Activated naive CD8-positive, alpha-beta T cell treated with anti-CD3 and anti-CD28 coated beads, Interleukin-2, amount 50 U/mL, for 24 hours (primary cell): ENCODE data around the gene PARL.
"Not testable (repeated sequence)": the region's sequence is repeated elsewhere in the genome, so short reads cannot be mapped to it uniquely, and the experiment has no call there.

Experiments
- ATAC-seq: fragments of 150-1000 bp; cut with Tn5 transposase; one replicate; pipeline ENCODE4 v1.10.0; 2021
- DNase-seq: peaks from one replicate; pipeline ENCODE4 v3.0.0; 2021
- H3K27ac Mint-ChIP-seq: one replicate; pipeline ENCODE4 v1.8.0; 2021; ENCODE audit warnings: mild to moderate bottlenecking, mixed read lengths
- H3K27me3 Mint-ChIP-seq: one replicate; pipeline ENCODE4 v1.8.0; 2021; ENCODE audit warnings: mixed read lengths
- H3K36me3 Mint-ChIP-seq: one replicate; pipeline ENCODE4 v1.8.0; 2021; ENCODE audit warnings: low read depth, mixed read lengths
- H3K4me1 Mint-ChIP-seq: one replicate; pipeline ENCODE4 v1.8.0; 2021; ENCODE audit warnings: mixed read lengths
- H3K4me3 Mint-ChIP-seq: one replicate; pipeline ENCODE4 v1.8.0; 2021; ENCODE audit warnings: mild to moderate bottlenecking, moderate library complexity, mixed read lengths
- H3K9me3 Mint-ChIP-seq: one replicate; pipeline ENCODE4 v1.8.0; 2021; ENCODE audit warnings: mixed read lengths

The PARL gene

DNA sequence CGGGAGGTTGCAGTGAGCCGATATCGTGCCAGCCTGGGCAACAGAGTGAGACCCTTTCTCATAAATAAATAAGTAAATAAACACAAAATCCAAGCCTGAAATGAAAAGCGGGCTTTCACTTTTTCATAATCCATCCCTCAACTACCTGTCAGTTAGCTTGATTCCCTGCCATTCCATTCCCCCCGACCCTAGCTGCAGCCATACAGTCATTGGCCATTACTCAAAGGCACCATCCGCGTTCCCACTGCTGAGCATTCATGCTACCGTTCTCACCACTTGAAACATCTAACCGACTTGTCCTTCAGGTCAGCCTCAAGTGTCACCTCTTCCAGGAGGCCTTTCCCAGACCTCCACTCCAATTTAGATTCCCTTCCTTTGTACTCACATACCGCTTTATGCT is 1.1 kb upstream of the PARL start:
- Mint-ChIP-seq H3K36me3 (peaks cover 11% of the 10 kb centered on the region), H3K27ac (peak overlapping the region; percentile 14), H3K4me3 (peak overlapping the region; percentile 48), H3K27me3 (peaks cover 4% of the 10 kb centered on the region), H3K4me1 (peaks cover 34% of the 10 kb centered on the region), H3K9me3 (no peaks in the 10 kb centered on the region)
- ATAC-seq (no peak), DNase-seq (no peak)

GRCh38 chr3:183884097-183884426 is 618 bp downstream of the PARL start:
- ATAC-seq (peak; percentile 1), DNase-seq (no peak)
- H3K27me3 Mint-ChIP-seq, result no peaks in the 10 kb centered on the region
- H3K9me3 Mint-ChIP-seq, result no peaks in the 10 kb centered on the region
- H3K27ac Mint-ChIP-seq, result peak overlapping the region; percentile 92
- peaks cover 43% of the 10 kb centered on the region for H3K4me1 Mint-ChIP-seq
- H3K36me3 Mint-ChIP-seq, result peaks cover 15% of the 10 kb centered on the region
- H3K4me3 Mint-ChIP-seq, result peak overlapping the region; percentile 95

DNA sequence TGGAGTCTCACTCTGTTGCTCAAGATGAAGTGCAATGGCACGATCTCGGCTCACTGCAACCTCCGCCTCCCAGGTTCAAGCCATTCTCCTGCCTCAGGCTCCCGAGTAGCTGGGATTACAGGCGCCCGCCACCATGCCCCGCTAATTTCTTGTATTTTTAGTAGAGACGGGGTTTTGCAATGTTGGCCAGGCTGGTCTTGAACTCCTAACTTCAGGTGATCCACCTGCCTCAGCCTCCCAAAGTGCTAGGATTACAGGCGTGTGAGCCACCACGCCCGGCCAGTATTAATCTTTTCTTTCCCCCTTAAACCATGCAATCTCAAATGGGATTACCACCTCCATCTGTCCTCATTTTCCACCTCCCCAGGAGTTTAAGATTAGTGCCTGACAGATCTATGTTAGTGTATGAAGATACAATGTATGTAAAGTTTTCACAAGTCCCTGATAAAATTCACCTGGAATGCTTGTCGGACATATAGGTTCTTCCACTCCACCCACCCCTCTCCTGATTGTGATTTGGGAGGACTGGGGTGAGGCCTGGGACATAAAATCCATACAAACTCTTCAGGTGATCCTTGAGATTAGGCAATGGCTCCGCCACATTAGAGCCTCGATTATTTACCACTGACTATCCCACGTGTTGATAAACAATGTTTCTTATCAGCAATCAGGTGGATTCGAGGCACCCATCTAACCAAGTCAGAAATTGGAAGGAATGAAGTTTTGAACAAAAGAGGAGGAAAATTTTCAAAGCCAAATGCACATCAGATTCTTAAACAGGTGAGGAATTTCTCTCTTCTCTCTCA is 1.2 kb downstream of the PARL start:
- H3K36me3 Mint-ChIP-seq, result peaks cover 20% of the 10 kb centered on the region
- DNase-seq (no peak), ATAC-seq (no peak)
- peak overlapping the region; percentile 95 for H3K4me3 Mint-ChIP-seq
- H3K9me3 Mint-ChIP-seq, result no peaks in the 10 kb centered on the region
- peaks cover 48% of the 10 kb centered on the region for H3K4me1 Mint-ChIP-seq
- H3K27me3 Mint-ChIP-seq, result no peaks in the 10 kb centered on the region
- H3K27ac Mint-ChIP-seq, result peak overlapping the region; percentile 92

DNA sequence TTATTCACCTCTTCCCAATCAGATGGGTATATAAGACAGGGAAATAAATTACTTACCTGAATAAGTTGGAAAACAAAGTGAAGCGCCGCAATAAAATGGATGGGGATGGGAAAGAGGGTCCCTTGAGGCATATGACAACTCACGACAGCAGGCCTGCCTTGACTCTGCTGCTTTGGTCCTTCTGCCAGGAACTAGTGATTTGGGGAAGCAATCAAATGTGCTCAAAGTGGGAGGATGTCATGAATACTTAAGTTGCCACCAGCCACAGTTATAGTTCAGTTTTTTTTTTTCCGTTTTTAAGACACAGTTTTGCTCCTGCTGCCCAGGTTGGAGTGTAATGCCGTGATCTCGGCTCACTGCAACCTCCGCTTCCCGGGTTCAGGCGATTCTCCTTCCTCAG is 4.6 kb downstream of the PARL start:
- Mint-ChIP-seq H3K4me3 (no peak overlapping the region), H3K4me1 (peaks cover 60% of the 10 kb centered on the region), H3K36me3 (peaks cover 31% of the 10 kb centered on the region), H3K27me3 (no peaks in the 10 kb centered on the region), H3K9me3 (no peaks in the 10 kb centered on the region), H3K27ac (no peak overlapping the region)
- no peak for ATAC-seq
- DNase-seq, result no peak

DNA sequence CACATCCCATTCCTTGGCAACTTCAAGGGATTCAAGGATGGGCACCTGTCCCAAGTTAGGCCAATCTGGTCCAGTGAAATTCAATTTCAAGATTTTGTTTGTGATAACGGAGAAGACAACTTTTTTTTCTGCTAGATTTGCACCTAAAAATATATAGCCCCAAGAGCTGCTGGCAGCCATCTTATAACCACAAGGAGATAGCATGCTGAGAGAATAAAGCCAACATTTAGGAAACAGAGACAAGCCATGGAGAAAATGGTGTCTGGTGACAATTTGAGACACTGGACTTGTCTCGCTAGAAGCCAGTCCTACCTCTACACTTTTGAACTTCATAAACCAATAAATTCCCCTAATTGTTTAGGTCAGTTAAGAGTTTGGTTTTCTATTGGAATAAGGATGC is 5.4 kb downstream of the PARL start:
- H3K36me3 Mint-ChIP-seq, result peaks cover 31% of the 10 kb centered on the region
- H3K4me1 Mint-ChIP-seq, result peaks cover 57% of the 10 kb centered on the region
- DNase-seq, result no peak
- H3K27me3 Mint-ChIP-seq, result no peaks in the 10 kb centered on the region
- no peak for ATAC-seq
- no peak overlapping the region for H3K4me3 Mint-ChIP-seq
- no peak overlapping the region for H3K27ac Mint-ChIP-seq
- H3K9me3 Mint-ChIP-seq, result no peaks in the 10 kb centered on the region

DNA sequence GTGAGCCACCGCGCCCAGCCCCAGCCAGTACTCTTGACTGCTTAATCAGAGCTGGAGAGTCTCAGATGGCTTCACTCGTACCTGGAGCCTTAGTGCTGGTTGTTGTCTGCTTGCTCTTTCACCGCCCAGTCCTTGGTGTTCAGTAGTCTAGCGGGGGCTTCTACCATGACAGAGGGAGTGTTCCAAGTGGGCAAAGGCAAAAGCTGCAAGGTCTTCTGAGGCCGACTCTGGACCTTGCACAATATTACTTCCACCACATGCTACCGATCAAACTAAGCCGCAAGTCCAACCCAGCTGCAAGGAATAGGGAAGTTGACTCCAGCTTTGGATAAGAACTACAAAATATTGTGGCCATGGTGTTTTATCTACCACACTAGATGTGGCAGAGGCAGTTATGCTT is 6.6 kb downstream of the PARL start:
- peaks cover 52% of the 10 kb centered on the region for H3K4me1 Mint-ChIP-seq
- H3K36me3 Mint-ChIP-seq, result peaks cover 25% of the 10 kb centered on the region

GRCh38 chr3:183877227-183877626 is 7.5 kb downstream of the PARL start:
- peak overlapping the region; percentile 12 for H3K27ac Mint-ChIP-seq
- not testable (repeated sequence) for H3K9me3 Mint-ChIP-seq, DNase-seq, ATAC-seq, H3K4me3 Mint-ChIP-seq, H3K27me3 Mint-ChIP-seq
- peaks cover 50% of the 10 kb centered on the region for H3K4me1 Mint-ChIP-seq
- peaks cover 30% of the 10 kb centered on the region for H3K36me3 Mint-ChIP-seq

More for the DNA sequence above, 6.6 kb downstream of the PARL start:
- Mint-ChIP-seq H3K4me3 (no peak overlapping the region), H3K27ac (no peak overlapping the region), H3K9me3 (no peaks in the 10 kb centered on the region), H3K27me3 (no peaks in the 10 kb centered on the region)
- DNase-seq, result no peak
- no peak for ATAC-seq

DNA sequence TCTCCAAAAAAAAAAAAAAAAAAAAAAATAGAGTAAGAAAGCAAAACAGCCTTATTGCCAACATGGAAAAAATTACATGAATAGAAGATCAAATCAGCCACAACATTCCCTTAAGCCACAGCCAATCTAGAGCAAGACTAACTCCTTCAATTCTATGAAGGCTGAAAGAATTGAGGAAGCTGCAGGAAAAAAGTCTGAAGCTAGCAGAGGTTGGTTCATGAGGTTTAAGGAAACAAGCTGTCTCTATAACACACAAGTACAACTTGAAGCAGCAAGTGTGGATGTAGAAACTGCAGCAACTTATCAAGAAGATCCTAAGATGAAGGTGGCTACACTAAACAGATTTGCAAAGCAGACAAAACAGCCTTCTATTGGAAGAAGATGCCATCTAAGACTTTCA is 9.3 kb downstream of the PARL start:
- peaks cover 27% of the 10 kb centered on the region for H3K36me3 Mint-ChIP-seq
- ATAC-seq (no peak), DNase-seq (no peak)
- no peaks in the 10 kb centered on the region for H3K27me3 Mint-ChIP-seq
- no peaks in the 10 kb centered on the region for H3K9me3 Mint-ChIP-seq
- no peak overlapping the region for H3K4me3 Mint-ChIP-seq
- peaks cover 57% of the 10 kb centered on the region for H3K4me1 Mint-ChIP-seq
- no peak overlapping the region for H3K27ac Mint-ChIP-seq

GRCh38 chr3:183873914-183874313 is 10.8 kb downstream of the PARL start:
- Mint-ChIP-seq H3K36me3 (peaks cover 23% of the 10 kb centered on the region), H3K4me3 (no peak overlapping the region), H3K4me1 (peaks cover 50% of the 10 kb centered on the region), H3K27me3 (no peaks in the 10 kb centered on the region), H3K27ac (no peak overlapping the region), H3K9me3 (no peaks in the 10 kb centered on the region)
- ATAC-seq (no peak), DNase-seq (no peak)

DNA sequence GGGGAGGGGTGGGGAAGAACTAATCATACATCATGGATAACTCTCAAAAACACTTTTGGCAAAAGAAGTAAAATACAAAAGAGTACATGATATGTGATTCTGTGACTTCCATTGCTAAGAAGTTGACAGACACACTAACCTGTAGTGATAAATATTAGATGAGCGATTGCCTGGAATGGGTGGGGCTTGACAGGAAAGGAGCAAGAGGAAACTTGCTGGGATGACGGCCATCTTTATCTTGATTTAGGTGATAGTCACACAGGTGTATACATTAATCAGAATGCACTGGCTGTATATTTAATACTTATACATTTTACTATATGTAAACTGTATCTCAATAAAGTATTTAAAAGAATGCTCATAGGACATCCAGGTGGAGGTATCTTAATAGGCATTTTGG is 13.1 kb downstream of the PARL start:
- Mint-ChIP-seq H3K36me3 (peaks cover 18% of the 10 kb centered on the region), H3K4me3 (no peak overlapping the region), H3K27me3 (no peaks in the 10 kb centered on the region), H3K27ac (no peak overlapping the region), H3K9me3 (no peaks in the 10 kb centered on the region), H3K4me1 (peaks cover 37% of the 10 kb centered on the region)
- ATAC-seq, result no peak
- no peak for DNase-seq

DNA sequence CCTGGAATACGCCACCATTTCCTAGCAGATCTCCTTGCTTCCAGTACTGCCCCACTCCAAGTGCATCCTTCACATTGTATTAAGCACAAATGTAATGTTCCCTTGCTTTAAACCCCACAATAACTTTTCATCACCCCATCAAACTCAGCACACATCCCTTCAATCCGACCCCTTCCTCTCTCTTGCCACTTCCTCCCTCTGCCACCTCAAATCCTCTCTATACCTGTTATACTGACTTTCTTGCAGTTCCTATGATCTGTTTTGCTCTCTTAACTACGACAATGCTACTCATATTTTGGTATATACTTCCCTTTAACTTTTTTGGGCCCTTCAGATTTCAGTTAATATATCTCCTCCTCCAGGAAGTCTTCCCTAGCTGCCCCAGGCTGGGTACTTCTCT is 14.1 kb downstream of the PARL start:
- no peak for DNase-seq
- Mint-ChIP-seq H3K27me3 (no peaks in the 10 kb centered on the region), H3K9me3 (no peaks in the 10 kb centered on the region), H3K27ac (peak overlapping the region; percentile 1), H3K4me1 (peaks cover 33% of the 10 kb centered on the region), H3K36me3 (peaks cover 24% of the 10 kb centered on the region), H3K4me3 (no peak overlapping the region)
- no peak for ATAC-seq

GRCh38 chr3:183868796-183869195 is 15.9 kb downstream of the PARL start:
- Mint-ChIP-seq H3K9me3 (no peaks in the 10 kb centered on the region), H3K27ac (no peak overlapping the region), H3K36me3 (peaks cover 37% of the 10 kb centered on the region), H3K4me3 (no peak overlapping the region), H3K4me1 (peaks cover 26% of the 10 kb centered on the region), H3K27me3 (no peaks in the 10 kb centered on the region)
- no peak for DNase-seq
- ATAC-seq, result no peak

DNA sequence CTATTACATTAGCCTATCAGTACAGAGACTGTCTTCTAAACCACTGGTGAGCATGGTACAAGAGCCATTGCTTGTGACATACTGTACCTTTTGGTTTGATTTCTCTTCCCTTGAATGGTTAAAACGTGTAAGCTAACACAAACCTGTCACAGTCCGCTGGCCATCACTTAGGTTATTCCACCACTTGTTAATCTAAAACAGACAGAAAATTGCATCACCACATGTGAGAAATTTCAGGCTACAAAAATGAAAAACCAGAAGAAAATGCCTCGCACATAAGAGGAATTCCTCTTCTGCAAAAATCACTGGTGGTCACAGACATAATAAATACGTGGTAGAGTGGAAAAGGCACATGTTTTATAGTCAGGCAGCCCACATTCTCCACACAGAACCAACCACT is 22.1 kb downstream of the PARL start:
- no peaks in the 10 kb centered on the region for H3K9me3 Mint-ChIP-seq
- H3K36me3 Mint-ChIP-seq, result peaks cover 55% of the 10 kb centered on the region
- no peaks in the 10 kb centered on the region for H3K27me3 Mint-ChIP-seq
- no peak for DNase-seq
- H3K27ac Mint-ChIP-seq, result no peak overlapping the region
- ATAC-seq, result no peak
- H3K4me1 Mint-ChIP-seq, result no peaks in the 10 kb centered on the region
- H3K4me3 Mint-ChIP-seq, result no peak overlapping the region

DNA sequence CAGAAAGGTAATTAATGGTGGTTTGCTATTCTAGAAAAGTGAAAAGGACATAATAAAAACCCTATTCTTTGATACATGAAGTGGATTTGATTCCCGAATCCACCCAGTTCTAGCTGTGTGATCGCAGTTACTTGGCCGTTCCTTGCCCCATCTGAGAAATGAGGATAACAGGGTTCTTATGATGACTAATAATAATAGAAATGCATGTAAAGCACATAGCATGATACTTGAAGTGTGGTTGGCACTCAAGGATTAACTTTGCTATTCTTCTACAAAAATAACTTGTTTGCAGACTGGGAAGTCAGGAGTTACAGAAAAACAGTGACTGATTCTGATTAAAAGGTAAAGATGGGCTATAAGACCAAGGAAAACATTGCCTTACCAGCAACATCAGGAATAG is 26.8 kb downstream of the PARL start:
- Mint-ChIP-seq H3K4me3 (no peak overlapping the region), H3K27ac (no peak overlapping the region), H3K4me1 (peaks cover 18% of the 10 kb centered on the region), H3K27me3 (no peaks in the 10 kb centered on the region), H3K36me3 (peaks cover 57% of the 10 kb centered on the region), H3K9me3 (no peaks in the 10 kb centered on the region)
- DNase-seq, result no peak
- ATAC-seq, result no peak

GRCh38 chr3:183854318-183855035 is 30.2 kb downstream of the PARL start:
- Mint-ChIP-seq H3K27me3 (no peaks in the 10 kb centered on the region), H3K36me3 (peaks cover 56% of the 10 kb centered on the region), H3K9me3 (no peaks in the 10 kb centered on the region), H3K27ac (no peak overlapping the region), H3K4me3 (no peak overlapping the region), H3K4me1 (peaks cover 21% of the 10 kb centered on the region)
- DNase-seq (no peak), ATAC-seq (no peak)
